Choroid plexus epithelial cell (primary cell): Measurements from ENCODE around the gene GRID2IP.
"Not testable (repeated sequence)": the region's sequence is repeated elsewhere in the genome, so short reads cannot be mapped to it uniquely, and the experiment has no call there.

Experiments
- DNase-seq: peaks from one replicate; pipeline ENCODE4 v3.0.0-alpha.2; 2010; ENCODE audit warnings: low read depth
- H3K4me3 ChIP-seq: 2 replicates; pipeline ENCODE4 v1.5.1; 2011; ENCODE audit warnings: low read depth, mild to moderate bottlenecking, control low read depth, low read length, moderate library complexity
- CTCF ChIP-seq: conservative IDR thresholded peaks from 2 replicates; pipeline ENCODE4 v1.5.1; 2011; ENCODE audit warnings: low read depth, mild to moderate bottlenecking, control low read depth, inconsistent platforms, low read length, moderate library complexity

Gene GRID2IP

DNA sequence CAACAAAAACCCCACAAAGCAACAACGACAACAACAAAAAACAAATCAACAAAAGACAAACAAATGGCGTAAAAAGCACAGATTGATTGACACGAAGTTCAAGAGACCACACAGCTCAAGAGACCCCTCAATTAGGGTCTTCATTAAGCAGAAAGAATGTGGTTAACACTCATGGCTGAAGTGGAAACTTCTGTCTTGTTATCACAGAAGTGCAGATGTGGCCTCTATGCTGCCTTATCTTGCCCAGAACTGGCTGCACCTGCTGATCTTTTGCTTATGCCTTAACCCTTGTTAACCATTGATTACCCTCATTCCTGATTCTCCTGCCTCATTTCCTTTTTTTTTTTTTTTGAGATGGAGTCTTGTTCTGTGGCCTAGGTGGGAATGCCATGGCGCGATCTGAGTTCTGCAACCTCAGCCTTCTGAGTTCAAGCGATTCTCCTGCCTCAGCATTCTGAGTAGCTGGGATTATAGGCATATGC lies 100.0 kb downstream of the GRID2IP start:
- DNase-seq = no peak
- H3K4me3 ChIP-seq = no peak overlapping the region
- no peak for TF ChIP-seq CTCF

DNA sequence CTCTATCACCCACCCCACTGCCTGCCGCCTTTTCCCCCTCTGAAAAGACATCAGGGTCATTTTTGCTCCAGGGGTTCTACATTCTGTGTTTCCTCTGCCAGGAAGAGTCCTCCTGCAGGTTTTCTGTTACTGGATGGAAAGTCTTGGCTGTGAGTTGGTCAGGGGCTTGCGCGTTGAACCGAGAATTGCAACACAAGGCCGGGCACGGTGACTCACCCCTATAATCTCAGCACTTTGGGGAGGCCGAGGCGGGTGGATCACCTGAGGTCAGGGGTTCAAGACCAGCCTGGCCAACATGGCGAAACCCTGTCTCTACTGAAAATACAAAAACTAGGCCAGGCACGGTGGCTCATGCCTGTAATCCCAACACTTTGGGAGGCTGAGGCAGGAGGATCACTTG lies 100.7 kb downstream of the GRID2IP start:
- not testable (repeated sequence) for H3K4me3 ChIP-seq
- DNase-seq = peak; percentile 26

DNA sequence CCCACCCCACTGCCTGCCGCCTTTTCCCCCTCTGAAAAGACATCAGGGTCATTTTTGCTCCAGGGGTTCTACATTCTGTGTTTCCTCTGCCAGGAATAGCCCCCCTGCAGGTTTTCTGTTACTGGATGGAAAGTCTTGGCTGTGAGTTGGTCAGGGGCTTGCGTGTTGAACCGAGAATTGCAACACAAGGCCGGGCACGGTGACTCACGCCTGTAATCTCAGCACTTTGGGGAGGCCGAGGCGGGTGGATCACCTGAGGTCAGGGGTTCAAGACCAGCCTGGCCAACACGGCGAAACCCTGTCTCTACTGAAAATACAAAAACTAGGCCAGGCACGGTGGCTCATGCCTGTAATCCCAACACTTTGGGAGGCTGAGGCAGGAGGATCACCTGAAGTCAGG lies 101.4 kb downstream of the GRID2IP start:
- H3K4me3 ChIP-seq = not testable (repeated sequence)
- peak; percentile 62 for DNase-seq

- DNase-seq = no peak
- TF ChIP-seq CTCF = peak; percentile 12
- H3K4me3 ChIP-seq = no peak overlapping the region
Measured at GRCh38 chr7:6448943-6449543, 102.2 kb downstream of the GRID2IP start.

DNA sequence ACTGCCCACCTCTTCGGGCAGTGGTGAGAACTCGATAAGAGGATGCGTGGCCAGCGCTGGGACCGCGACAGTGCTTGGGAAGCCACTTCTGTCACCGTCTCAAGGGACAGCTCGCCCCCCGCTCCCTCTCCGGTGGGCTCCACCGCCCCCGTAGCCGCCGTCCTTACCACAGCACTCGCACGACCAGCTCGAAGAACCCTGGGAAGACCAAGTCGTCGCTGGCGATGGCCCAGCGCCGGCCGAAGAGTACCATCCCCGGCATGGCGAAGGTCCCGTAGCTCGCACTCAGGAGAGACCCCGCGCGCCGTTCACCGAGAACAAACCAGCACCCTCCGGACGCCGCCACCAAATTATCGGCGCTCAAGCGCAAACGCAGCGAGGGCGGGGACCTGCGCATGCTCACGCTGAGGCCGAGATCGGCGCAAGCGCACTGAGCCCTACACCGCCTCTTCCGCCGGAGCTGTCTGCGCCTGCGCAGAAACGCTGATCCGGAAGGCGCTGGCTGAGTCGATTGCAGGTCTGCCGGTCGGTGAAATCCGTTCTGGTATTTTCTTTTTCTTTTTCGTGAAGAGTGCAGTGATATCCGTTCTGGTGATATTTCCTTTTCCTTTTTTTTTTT lies 103.6 kb downstream of the GRID2IP start, which contains the start of gene DAGLB:
TSS of gene DAGLB (minus strand) at position 374 of the 619 bp plus-strand sequence. CDS start at position 262, 112 bp downstream.
- peak within 1 kb of the TSS; percentile 97 for H3K4me3 ChIP-seq
- no peak for TF ChIP-seq CTCF
- DNase-seq = peak; percentile 94
